Activated T-helper 17 cell treated with anti-CD3 and anti-CD28 coated beads, Interleukin-2, amount 50 U/mL, for 72 hours (primary cell): ENCODE results near the gene WRAP73. TPM values are rescaled to one million over a fixed set of nuclear protein-coding genes. Genes with fewer than 3 reads are reported as not detected.

ENCODE experiments used
- ATAC-seq: fragments of 150-1000 bp; cut with Tn5 transposase; replicated peaks from 2 replicates; pipeline ENCODE4 v1.10.0; 2021; ENCODE audit warnings: mild to moderate bottlenecking, moderate library complexity
- H3K27ac Mint-ChIP-seq: one replicate; pipeline ENCODE4 v1.8.0; 2022; ENCODE audit warnings: mixed read lengths
- H3K27me3 Mint-ChIP-seq: one replicate; pipeline ENCODE4 v1.8.0; 2022; ENCODE audit warnings: mixed read lengths
- H3K36me3 Mint-ChIP-seq: one replicate; pipeline ENCODE4 v1.8.0; 2022; ENCODE audit warnings: low read depth, mild to moderate bottlenecking, mixed read lengths
- H3K4me1 Mint-ChIP-seq: one replicate; pipeline ENCODE4 v1.8.0; 2022; ENCODE audit warnings: mixed read lengths
- H3K4me3 Mint-ChIP-seq: one replicate; pipeline ENCODE4 v1.8.0; 2022; ENCODE audit warnings: mild to moderate bottlenecking, mixed read lengths
- H3K9me3 Mint-ChIP-seq: one replicate; pipeline ENCODE4 v1.8.0; 2022; ENCODE audit warnings: mixed read lengths
- total RNA-seq, 2 donors: library from RNA; stranded (reverse); gene quantifications; one replicate each; pipeline ENCODE4 v1.2.3, GENCODE V29; 2022

Gene WRAP73
- total RNA-seq = 10 to 100 TPM; 14.4 to 27.7 TPM

DNA sequence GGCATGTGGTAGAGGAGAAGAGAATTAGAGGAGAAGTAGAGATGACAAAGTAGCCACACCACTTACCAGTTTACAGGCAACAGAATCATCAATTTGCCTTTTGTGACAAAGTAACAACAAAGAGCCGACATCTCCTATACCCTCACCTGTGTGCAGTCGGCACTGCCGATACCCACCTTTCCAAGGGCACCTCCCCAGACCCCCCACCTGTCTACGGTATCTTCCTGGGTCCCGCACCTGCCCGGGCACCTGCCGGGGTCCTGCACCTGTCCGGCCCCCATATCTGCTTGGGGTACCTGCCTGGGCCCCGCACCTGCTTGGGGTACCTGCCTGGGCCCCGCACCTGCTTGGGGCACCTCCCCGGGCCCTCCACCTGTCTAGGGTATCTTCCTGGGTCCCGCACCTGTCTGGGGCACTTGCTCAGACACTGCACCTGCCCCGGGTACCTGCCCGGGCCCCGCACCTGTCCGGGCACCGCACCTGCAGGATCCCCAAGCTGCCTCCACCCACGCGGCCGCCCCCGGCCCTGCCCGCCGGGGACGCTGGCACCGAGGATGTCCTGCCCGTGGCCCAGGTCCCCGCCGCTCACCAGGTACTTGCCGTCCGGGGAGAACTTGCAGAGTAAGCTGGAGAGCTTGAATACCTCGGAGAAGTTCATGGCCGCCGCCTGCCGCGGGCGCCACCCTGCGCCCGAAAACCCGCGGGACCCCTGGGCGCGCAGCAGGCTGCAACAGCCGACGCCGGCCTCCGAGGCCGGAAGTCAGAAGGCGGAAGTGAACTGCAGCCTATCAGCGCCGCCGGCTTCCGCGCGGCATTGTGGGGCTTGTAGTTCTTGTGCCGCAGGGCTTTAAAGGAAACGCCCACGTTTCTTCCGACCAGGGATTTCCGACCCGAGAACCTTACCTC, at the start of gene WRAP73:
TSS of gene WRAP73 (minus strand) at position 762 of the 906 bp plus-strand sequence. CDS start at position 658, 104 bp downstream.
- H3K4me1 Mint-ChIP-seq = peaks cover 9% of the 10 kb centered on the region
- no peak within 1 kb of the TSS for H3K27ac Mint-ChIP-seq
- H3K36me3 Mint-ChIP-seq = peaks cover 37% of the 10 kb centered on the region
- H3K4me3 Mint-ChIP-seq = peak within 1 kb of the TSS; percentile 76
- peaks cover 16% of the 10 kb centered on the region for H3K27me3 Mint-ChIP-seq
- no peaks in the 10 kb centered on the region for H3K9me3 Mint-ChIP-seq
- ATAC-seq = peak; percentile 96

DNA sequence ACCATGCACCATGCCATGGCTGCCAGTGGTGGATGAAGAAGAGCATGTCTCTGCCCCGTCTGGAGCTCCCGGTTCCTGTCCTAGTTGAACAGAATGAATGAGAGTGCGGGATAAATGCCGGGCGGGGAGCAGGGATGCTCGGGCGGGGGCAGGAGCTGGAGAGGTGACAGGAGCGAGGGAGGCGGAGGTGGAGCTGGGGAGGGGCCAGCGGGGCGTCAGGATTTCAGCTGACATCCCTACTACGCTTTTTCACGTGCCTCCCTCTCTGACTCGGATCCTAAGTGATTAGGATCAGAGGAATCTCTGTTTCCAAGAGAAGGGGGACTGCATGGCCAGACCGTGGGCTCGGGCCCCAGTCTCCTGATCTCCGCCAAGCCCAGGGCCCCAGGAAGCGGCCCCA, 49.7 kb upstream of the WRAP73 start:
- ATAC-seq = no peak
- no peaks in the 10 kb centered on the region for H3K4me1 Mint-ChIP-seq
- peaks cover 7% of the 10 kb centered on the region for H3K27me3 Mint-ChIP-seq
- no peaks in the 10 kb centered on the region for H3K9me3 Mint-ChIP-seq
- no peak overlapping the region for H3K4me3 Mint-ChIP-seq
- no peak overlapping the region for H3K27ac Mint-ChIP-seq
- H3K36me3 Mint-ChIP-seq = no peaks in the 10 kb centered on the region

DNA sequence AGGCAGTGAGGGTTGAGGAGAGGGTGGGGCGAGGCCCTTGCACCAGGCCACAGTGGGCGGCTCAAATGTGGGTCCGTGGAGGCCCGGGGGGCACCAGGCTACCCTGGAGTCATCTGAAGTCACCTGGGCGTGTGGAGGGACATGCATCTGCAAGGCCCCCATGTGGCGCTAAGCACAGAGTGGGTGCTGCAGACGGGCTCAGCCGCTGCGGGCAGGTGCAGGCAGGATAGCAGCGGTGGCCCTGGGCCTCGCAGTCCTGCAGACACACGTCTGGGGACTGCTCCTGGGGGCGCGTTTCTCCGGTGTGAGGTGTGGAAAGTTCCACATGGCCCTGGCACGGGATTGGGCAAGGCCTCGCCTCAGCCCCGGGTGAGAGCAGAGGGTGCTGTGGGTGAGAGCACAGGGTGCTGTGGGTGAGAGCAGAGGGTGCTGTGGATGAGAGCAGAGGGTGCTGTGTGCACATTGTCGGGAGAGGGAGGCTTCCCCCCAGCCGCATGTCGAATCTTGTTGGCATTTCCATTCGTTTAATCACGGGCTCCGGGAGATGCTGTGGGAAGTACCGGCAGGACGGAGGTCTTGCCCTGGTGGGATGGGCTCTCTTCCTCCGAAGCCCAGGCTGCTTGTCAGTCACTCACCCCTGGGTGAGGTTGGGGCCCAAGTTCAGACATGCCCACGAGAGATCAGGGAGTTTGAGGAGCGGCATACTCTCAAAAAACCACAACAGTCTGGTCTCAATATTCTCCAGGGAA, 48.9 kb upstream of the WRAP73 start:
- ATAC-seq = no peak
- peaks cover 7% of the 10 kb centered on the region for H3K27me3 Mint-ChIP-seq
- H3K4me3 Mint-ChIP-seq = no peak overlapping the region
- H3K9me3 Mint-ChIP-seq = no peaks in the 10 kb centered on the region
- H3K27ac Mint-ChIP-seq = no peak overlapping the region
- no peaks in the 10 kb centered on the region for H3K36me3 Mint-ChIP-seq
- H3K4me1 Mint-ChIP-seq = no peaks in the 10 kb centered on the region

- Mint-ChIP-seq H3K9me3 (no peaks in the 10 kb centered on the region), H3K4me3 (no peak overlapping the region), H3K27me3 (peaks cover 7% of the 10 kb centered on the region), H3K4me1 (no peaks in the 10 kb centered on the region), H3K27ac (no peak overlapping the region), H3K36me3 (no peaks in the 10 kb centered on the region)
- no peak for ATAC-seq
These were observed 47.9 kb upstream of the WRAP73 start for GRCh38 chr1:3697810-3698209.

GRCh38 chr1:3697104-3697503, 47.2 kb upstream of the WRAP73 start:
- Mint-ChIP-seq H3K36me3 (no peaks in the 10 kb centered on the region), H3K27ac (no peak overlapping the region), H3K9me3 (no peaks in the 10 kb centered on the region), H3K27me3 (peaks cover 7% of the 10 kb centered on the region), H3K4me1 (no peaks in the 10 kb centered on the region), H3K4me3 (no peak overlapping the region)
- ATAC-seq = no peak

DNA sequence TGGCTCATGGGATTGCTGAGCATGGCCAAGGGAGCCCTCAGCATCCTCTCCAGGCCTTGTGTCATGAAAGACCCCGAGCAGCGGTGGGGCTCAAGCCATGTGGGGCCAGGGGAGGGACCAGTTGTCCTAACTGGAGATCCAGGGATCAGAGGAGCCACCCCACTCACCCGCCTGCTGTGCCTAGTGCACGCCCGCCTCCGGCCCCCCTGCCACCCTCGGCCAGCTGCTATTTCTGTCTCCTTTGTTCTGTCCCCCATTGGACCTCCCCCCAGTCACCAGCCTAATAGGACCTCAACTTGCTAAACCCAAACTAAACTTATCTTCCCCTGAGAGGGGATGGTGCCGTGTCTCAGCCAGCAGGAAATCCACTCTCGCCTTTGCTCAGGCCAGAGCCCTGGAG, 46.8 kb upstream of the WRAP73 start:
- no peaks in the 10 kb centered on the region for H3K4me1 Mint-ChIP-seq
- no peaks in the 10 kb centered on the region for H3K36me3 Mint-ChIP-seq

DNA sequence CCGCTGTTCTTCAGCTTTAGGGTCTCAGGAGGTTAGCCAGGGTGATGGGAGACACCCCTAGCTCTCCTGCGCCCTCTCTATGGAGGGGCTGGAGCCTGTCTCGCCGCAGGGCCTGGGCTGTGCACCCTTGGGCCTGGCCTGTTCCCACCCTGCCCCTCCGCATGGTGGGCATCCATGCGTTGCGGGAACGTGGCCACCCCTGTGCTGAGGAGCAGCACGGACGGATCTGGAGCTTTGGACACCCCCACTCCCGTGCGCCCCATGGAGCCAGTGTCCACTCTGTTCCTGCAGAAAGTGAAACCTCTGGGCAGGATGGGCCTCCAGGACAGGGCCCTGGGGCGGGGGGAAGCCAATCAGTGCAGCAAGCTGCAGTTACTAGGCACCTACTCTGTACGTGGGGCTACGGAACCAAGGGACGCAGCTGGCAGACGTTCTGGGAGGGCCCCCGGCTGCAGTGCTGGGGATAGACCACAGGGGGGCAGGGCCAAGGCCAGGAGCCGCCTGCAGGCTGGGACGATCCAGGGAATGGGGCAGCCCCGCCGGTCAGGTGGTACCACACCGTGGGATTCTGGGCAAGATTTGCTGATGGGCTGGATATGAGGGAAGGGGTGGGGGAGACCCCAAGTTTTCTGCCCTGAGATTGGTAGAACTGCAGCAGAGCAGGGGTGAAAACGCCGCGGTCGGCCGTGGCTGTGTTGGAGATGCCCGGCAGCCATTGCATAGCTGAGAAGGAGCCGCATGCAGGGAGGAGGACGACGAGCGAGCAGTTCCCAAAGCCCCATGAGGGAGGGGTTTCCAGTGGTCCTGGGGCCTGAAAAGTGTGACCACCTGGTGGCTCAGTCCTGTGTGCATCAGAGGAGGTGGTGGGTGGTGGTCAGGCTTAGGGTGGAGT, 45.7 kb upstream of the WRAP73 start:
- Mint-ChIP-seq H3K27ac (no peak overlapping the region), H3K4me3 (no peak overlapping the region), H3K36me3 (no peaks in the 10 kb centered on the region), H3K27me3 (peaks cover 10% of the 10 kb centered on the region), H3K9me3 (no peaks in the 10 kb centered on the region), H3K4me1 (no peaks in the 10 kb centered on the region)
- peak; percentile 51 for ATAC-seq

More for the DNA sequence above, 46.8 kb upstream of the WRAP73 start:
- Mint-ChIP-seq H3K27me3 (peaks cover 10% of the 10 kb centered on the region), H3K9me3 (no peaks in the 10 kb centered on the region), H3K27ac (no peak overlapping the region), H3K4me3 (no peak overlapping the region)
- ATAC-seq = no peak

DNA sequence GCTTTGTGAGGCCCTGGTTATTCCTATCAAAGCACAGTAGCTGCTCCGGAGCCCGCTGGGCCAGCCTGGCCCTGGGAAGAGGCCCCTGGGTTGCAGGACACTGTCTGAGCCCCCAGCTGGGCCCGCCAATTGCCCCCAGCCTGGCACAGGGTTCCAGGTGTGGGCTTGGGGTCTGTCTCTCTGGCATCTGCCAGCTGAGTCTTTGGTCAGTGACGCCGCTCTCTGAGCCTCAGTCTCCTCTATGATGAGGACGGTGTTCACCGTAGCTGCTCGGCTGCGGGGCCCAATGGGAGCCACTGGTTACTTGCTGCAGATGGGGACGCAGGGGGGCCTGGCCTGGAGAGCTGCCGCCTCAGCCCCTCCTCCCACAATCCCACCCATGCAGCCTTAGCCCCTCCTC, 43.4 kb upstream of the WRAP73 start:
- peaks cover 10% of the 10 kb centered on the region for H3K27me3 Mint-ChIP-seq
- ATAC-seq = no peak
- H3K9me3 Mint-ChIP-seq = no peaks in the 10 kb centered on the region
- no peaks in the 10 kb centered on the region for H3K36me3 Mint-ChIP-seq
- no peak overlapping the region for H3K27ac Mint-ChIP-seq
- H3K4me1 Mint-ChIP-seq = no peaks in the 10 kb centered on the region
- H3K4me3 Mint-ChIP-seq = no peak overlapping the region

- Mint-ChIP-seq H3K4me3 (no peak overlapping the region), H3K4me1 (no peaks in the 10 kb centered on the region), H3K27ac (no peak overlapping the region), H3K27me3 (peaks cover 10% of the 10 kb centered on the region), H3K36me3 (no peaks in the 10 kb centered on the region), H3K9me3 (no peaks in the 10 kb centered on the region)
- ATAC-seq = no peak
These were observed 42.7 kb upstream of the WRAP73 start for GRCh38 chr1:3692598-3692997.

DNA sequence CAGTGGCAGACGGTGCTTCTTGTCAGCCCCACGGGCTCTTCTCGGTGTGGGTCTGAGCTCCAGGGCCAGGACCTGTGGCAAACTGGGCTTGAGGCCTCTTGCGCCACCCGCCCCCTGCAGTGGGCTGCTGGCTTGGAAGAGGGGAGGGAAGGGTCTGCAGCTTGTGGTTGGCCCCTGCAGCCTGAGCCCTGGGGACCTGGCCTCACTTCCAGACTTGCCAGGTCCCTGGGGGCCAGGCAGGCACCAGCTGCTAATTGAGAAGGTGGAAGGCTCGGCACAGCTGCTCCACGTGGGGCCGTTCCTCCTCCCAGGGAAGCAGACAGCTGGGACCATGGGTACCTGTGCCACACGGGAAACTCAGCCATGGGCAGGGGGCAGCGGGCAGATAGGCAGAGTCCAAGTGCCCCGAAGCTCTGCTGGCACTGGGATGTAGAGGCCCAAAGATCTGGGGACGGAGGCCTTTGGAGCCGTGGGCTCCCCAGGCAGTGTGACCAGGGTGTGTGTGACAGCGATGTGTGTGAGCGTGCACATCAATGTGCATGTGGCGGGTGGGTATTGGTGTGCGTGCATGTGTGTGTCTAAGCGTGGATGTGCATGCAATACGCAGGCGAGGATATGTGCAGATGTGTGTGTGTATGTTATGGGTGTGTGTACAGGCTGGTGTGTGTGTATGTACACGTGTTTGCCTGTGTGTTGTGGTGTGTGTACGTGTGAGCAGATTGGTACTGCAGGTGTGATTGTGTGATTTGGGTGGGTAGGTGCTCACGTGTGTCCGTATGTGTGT, 41.7 kb upstream of the WRAP73 start:
- Mint-ChIP-seq H3K36me3 (no peaks in the 10 kb centered on the region), H3K27me3 (peaks cover 10% of the 10 kb centered on the region), H3K9me3 (no peaks in the 10 kb centered on the region), H3K27ac (no peak overlapping the region), H3K4me1 (no peaks in the 10 kb centered on the region), H3K4me3 (no peak overlapping the region)
- no peak for ATAC-seq

DNA sequence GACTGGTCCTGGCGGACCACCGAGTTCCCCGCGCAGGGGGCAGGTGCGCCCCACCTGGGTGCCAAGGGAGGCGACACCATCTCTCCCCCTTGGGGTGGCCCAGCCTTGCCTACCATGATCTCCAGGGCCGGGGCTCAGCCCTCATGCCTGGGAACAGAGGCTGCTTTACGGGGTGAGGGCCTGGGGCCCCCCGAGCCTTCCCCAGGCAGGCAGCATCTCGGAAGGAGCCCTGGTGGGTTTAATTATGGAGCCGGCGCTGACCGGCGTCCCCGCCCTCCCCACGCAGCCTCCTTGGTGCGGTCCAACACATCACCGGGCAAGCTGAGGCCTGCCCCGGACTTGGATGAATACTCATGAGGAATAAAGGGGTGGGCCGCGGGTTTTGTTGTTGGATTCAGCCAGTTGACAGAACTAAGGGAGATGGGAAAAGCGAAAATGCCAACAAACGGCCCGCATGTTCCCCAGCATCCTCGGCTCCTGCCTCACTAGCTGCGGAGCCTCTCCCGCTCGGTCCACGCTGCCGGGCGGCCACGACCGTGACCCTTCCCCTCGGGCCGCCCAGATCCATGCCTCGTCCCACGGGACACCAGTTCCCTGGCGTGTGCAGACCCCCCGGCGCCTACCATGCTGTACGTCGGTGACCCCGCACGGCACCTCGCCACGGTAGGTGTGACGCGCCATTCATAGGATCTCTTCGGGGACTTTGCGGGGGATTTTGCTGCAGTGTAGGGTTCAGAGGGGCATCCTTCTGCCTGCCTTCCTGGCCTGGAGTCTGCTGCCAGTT, 40.6 kb upstream of the WRAP73 start:
- no peak overlapping the region for H3K4me3 Mint-ChIP-seq
- H3K4me1 Mint-ChIP-seq = no peaks in the 10 kb centered on the region
- no peaks in the 10 kb centered on the region for H3K9me3 Mint-ChIP-seq
- peaks cover 6% of the 10 kb centered on the region for H3K27me3 Mint-ChIP-seq
- H3K36me3 Mint-ChIP-seq = no peaks in the 10 kb centered on the region
- no peak overlapping the region for H3K27ac Mint-ChIP-seq
- ATAC-seq = no peak

GRCh38 chr1:3689138-3689750, 39.3 kb upstream of the WRAP73 start:
- ATAC-seq = no peak
- no peaks in the 10 kb centered on the region for H3K9me3 Mint-ChIP-seq
- no peak overlapping the region for H3K27ac Mint-ChIP-seq
- peaks cover 6% of the 10 kb centered on the region for H3K27me3 Mint-ChIP-seq
- no peaks in the 10 kb centered on the region for H3K4me1 Mint-ChIP-seq
- H3K36me3 Mint-ChIP-seq = no peaks in the 10 kb centered on the region
- H3K4me3 Mint-ChIP-seq = no peak overlapping the region
